HG03039 (cell line): ENCODE measurements around the gene ENKUR.

Experiments used
- ATAC-seq: cut with Tn5 transposase; IDR thresholded peaks from one replicate; pipeline ENCODE4 v1.9.1; 2021; ENCODE audit warnings: mild to moderate bottlenecking, moderate library complexity; ENCODE audit not compliant: unreplicated experiment

Gene ENKUR

GRCh38 chr10:24951201-24952142 lies 64.5 kb downstream of the ENKUR start:
- no peak for ATAC-seq

DNA sequence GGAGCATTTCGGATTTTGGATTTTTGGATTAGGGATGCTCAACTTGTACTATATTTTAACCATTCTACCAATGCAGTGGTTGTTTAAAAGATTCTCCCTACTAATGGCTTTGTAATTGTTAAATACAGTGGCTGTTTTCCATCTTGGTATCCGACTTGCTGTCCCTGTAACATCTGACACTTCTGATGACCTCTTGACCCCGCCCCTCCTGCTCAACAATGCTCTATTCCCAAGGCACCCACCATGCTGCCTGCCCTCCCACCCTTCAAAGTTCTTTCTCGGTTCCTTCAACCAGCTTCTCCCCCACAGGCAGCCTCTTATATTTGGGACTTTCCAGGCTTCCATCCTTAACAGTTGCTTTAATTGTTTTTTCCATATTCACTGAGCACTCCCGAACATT lies 65.5 kb downstream of the ENKUR start:
- ATAC-seq = no peak

DNA sequence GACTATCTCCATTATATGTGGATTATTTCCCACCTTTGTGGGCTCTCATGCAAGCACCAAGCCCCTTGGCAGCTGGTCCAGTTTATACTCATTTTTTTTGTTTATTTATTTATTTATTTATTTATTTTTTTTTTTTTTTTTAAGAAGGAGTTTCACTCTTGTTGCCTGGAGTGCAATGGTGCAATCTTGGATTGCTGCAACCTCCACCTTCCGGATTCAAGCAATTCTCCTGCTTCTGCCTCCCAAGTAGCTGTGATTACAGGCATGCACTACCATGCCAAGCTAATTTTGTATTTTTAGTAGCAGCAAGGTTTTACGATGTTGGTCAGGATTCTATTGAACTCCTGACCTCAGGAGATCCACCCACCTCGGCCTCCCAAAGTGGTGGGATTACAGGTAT lies 66.3 kb downstream of the ENKUR start:
- no peak for ATAC-seq

DNA sequence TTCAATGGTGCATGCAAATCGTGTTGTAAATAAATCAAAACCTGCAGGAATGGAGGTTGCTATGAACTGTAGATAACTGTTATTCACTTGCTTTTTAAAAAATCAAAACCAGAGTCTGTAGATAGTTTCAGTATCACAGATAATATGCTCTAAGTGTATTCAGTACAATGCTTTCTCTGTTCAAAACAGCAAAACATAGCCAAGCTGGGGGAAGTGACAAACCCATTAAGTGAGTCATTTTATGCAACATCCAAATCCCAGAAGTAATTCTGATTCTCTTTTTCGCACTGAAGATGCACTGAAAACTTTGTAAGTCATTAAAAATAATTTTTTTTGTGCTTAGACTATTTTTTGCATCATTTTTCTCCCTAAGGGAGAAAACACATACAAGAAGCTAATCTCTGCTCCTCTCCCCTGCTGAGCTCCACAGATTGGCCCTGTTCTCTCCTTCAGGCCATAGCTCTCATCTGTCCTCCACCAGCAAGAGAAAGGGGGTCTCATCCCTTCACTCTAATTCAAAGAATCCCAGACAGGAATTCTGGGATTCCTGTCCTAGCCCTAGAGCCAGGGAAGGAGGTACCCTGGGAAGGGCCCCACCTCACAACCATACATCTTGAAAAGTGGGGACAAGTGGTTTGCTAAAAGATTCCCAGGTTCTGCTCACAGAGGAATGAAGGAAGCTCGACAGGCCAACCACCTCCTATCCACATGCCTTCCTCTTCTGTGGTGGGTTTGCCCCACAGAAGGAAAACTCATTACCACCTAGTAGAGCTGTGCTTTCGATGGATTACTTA lies 68.5 kb downstream of the ENKUR start:
- peak; percentile 47 for ATAC-seq

DNA sequence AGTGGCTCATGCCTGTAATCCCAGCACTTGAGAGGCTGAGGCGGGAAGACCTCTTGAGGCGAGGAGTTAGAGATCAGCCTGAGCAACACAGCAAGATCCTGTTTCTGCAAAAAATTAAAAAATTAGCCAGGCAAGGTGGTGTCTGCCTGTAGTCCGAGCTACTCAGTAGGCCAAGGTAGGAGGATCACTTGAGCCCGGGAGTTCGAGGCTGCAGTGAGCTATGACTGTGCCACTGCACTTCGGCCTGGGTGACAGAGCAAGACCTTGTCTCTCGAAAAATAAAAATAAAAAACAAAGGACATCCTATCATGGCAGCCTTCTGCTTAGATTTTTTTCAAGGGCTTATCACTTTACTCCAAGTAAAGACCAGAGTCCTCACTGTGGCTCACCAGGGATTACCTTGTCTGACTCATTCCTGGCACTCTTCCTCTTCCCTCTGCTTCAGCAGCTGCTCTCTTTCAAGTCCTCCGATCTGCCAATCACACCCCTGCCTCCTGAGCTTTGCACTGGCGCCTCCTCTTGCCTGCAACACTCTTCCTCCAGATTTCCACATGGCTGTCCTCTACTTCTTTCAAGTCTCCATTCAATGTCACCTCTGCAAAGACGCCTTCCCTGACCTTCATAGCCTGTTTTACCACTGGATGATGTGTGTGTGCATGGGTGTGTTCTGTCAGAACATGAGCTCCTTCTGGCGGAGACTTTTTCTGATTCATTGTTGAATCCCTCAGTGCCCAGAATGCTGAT lies 71.3 kb downstream of the ENKUR start:
- no peak for ATAC-seq

- no peak for ATAC-seq
Measured at GRCh38 chr10:24938525-24938924, 77.4 kb downstream of the ENKUR start.

- ATAC-seq = no peak
Measured at GRCh38 chr10:24938076-24938475, 77.9 kb downstream of the ENKUR start.

GRCh38 chr10:24935504-24936292 lies 80.3 kb downstream of the ENKUR start:
- no peak for ATAC-seq
